ENCODE results near the gene CCDC91.
A peak's percentile ranks its signal among the peaks of the same experiment; 100 is the strongest.
"Not testable (repeated sequence)": the region's sequence is repeated elsewhere in the genome, so short reads cannot be mapped to it uniquely, and the experiment has no call there.

The CCDC91 gene

DNA sequence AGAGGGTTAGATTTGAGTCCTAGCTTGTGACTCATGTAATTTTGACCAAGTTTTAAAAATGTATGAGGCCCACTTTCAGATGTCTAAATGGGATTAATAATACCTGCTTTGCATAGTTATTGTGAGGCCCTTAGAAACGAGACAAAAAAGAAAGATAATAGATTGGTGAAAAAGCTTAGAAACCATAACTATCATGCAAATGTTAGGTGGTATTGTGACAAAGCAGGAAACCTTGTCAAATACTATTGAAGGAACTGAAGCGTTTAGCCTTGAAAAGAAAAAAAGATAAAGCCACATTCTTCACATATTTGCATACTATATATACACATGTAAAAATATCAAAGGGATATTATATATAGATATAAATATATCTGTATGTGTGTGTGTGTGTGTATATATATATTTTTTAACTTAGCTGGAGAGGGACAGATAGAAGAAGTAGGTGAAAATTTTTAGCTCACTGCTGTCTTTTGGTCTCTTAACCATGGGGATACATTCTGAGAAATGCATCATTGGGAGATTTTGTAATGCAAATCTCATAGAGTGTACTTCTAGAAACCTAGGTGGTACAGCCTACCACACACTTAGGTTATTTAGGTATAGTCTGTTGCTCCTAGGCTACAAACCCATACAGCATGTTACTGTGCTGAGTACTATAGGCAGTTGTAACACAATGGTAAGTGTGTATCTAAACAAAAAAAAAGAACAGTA is 270.3 kb downstream of the CCDC91 start:
- no peak overlapping the region for H3K9ac ChIP-seq (ENCODE audit: insufficient read length)
- no peak overlapping the region for H3K4me3 ChIP-seq
- no peaks in the 10 kb centered on the region for H3K9me3 ChIP-seq (ENCODE audit: low read depth, low read length)
- TF ChIP-seq POLR2AphosphoS5 (IDR thresholded peaks at IDR 0.05; ENCODE audit: borderline replicate concordance, low read depth, low read length), result no peak
- TF ChIP-seq FOXP2 (optimal IDR thresholded peaks at IDR 0.05; ENCODE audit: control extremely low read depth, extremely low read length, insufficient read depth), result no peak
- TF ChIP-seq EZH2 (IDR thresholded peaks at IDR 0.05), result no peak
- H3K27ac ChIP-seq, result no peak overlapping the region
- H3K36me3 ChIP-seq (ENCODE audit: insufficient read depth, low read length), result no peaks in the 10 kb centered on the region; the same call in 1 of the 2 replicates
- DNase-seq (ENCODE audit: low read depth, low spot score), result no peak

DNA sequence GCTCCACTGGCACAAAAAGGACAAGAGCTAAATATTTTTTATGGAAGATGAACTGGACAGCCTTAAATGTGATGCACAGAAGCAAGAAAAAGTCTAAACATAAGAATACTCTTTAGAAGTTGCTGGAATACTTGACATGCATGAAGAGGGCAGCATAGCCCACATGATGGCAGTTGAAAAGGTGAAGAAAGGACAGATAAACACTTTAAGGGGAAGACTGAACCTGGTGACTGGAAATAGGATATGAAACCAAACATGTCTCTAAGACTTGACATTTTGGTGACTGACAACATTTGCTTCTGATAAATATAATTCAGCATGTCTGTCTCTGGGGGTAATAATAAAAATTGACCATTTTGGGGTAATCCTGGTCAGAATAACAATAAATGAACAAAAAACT is 273.1 kb downstream of the CCDC91 start:
- Histone ChIP-seq H3K9ac (ENCODE audit: insufficient read length) (no peak overlapping the region), H3K4me3 (no peak overlapping the region), H3K36me3 (ENCODE audit: insufficient read depth, low read length) (no peaks in the 10 kb centered on the region; the same call in 1 of the 2 replicates), H3K9me3 (ENCODE audit: low read depth, low read length) (no peaks in the 10 kb centered on the region), H3K27ac (no peak overlapping the region)
- TF ChIP-seq POLR2AphosphoS5 (IDR thresholded peaks at IDR 0.05; ENCODE audit: borderline replicate concordance, low read depth, low read length), result no peak
- no peak for TF ChIP-seq EZH2 (IDR thresholded peaks at IDR 0.05)
- no peak for TF ChIP-seq FOXP2 (optimal IDR thresholded peaks at IDR 0.05; ENCODE audit: control extremely low read depth, extremely low read length, insufficient read depth)
- DNase-seq (ENCODE audit: low read depth, low spot score), result no peak

DNA sequence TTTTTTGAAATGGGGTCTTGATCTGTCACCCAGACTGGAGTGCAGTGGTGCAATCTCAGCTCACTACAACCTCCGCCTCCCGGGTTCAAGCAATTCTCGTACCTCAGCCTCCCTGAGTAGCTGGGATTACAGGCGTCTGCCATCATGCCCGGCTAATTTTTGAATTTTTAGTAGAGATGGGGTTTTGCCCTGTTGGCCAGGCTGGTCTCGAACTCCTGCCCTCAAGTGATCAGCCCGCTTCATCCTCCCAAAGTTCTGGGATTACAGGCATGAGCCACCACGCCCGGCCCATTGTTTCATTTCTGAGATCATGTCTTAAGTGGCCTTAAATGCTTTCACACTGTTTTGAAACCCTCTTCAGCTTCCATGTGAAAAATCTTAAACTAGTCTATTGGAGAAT is 281.5 kb downstream of the CCDC91 start:
- H3K4me3 ChIP-seq; H3K9ac ChIP-seq (ENCODE audit: insufficient read length): not testable (repeated sequence)

DNA sequence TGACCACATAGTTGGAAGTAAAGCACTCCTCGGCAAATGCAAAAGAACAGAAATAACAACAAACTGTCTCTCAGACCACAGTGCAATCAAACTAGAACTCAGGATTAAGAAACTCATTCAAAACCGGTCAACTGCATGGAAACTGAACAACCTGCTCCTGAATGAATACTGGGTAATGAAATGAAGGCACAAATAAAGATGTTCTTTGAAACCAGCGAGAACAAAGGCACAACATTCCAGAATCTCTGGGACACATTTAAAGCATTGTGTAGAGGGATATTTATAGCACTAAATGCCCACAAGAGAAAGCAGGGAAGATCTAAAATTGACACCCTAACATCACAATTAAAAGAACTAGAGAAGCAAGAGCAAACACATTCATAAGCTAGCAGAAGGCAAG is 285.9 kb downstream of the CCDC91 start:
- DNase-seq (ENCODE audit: low read depth, low spot score); H3K4me3 ChIP-seq; H3K9me3 ChIP-seq (ENCODE audit: low read depth, low read length); H3K27ac ChIP-seq; H3K9ac ChIP-seq (ENCODE audit: insufficient read length); H3K36me3 ChIP-seq (ENCODE audit: insufficient read depth, low read length): not testable (repeated sequence)

More for the DNA sequence above, 281.5 kb downstream of the CCDC91 start:
- not testable (repeated sequence) for DNase-seq (ENCODE audit: low read depth, low spot score); H3K9me3 ChIP-seq (ENCODE audit: low read depth, low read length); H3K27ac ChIP-seq; H3K36me3 ChIP-seq (ENCODE audit: insufficient read depth, low read length)

GRCh38 chr12:28479097-28479496 is 288.8 kb downstream of the CCDC91 start:
- H3K4me3 ChIP-seq; DNase-seq (ENCODE audit: low read depth, low spot score); H3K9me3 ChIP-seq (ENCODE audit: low read depth, low read length); H3K36me3 ChIP-seq (ENCODE audit: insufficient read depth, low read length); H3K27ac ChIP-seq; H3K9ac ChIP-seq (ENCODE audit: insufficient read length): not testable (repeated sequence)

- Histone ChIP-seq H3K4me3 (no peak overlapping the region), H3K9me3 (ENCODE audit: low read depth, low read length) (no peaks in the 10 kb centered on the region), H3K36me3 (ENCODE audit: insufficient read depth, low read length) (no peaks in the 10 kb centered on the region), H3K27ac (no peak overlapping the region), H3K9ac (ENCODE audit: insufficient read length) (no peak overlapping the region)
- DNase-seq (ENCODE audit: low read depth, low spot score), result no peak
- TF ChIP-seq POLR2AphosphoS5 (IDR thresholded peaks at IDR 0.05; ENCODE audit: borderline replicate concordance, low read depth, low read length) (no peak), EZH2 (IDR thresholded peaks at IDR 0.05) (no peak), FOXP2 (optimal IDR thresholded peaks at IDR 0.05; ENCODE audit: control extremely low read depth, extremely low read length, insufficient read depth) (no peak)
Observed at GRCh38 chr12:28479683-28480082, 289.4 kb downstream of the CCDC91 start.

GRCh38 chr12:28484156-28484555 is 293.9 kb downstream of the CCDC91 start:
- no peaks in the 10 kb centered on the region for H3K9me3 ChIP-seq (ENCODE audit: low read depth, low read length)
- H3K27ac ChIP-seq, result no peak overlapping the region
- DNase-seq (ENCODE audit: low read depth, low spot score), result no peak
- H3K36me3 ChIP-seq (ENCODE audit: insufficient read depth, low read length), result no peaks in the 10 kb centered on the region
- no peak overlapping the region for H3K9ac ChIP-seq (ENCODE audit: insufficient read length)
- H3K4me3 ChIP-seq, result no peak overlapping the region
- TF ChIP-seq FOXP2 (optimal IDR thresholded peaks at IDR 0.05; ENCODE audit: control extremely low read depth, extremely low read length, insufficient read depth) (no peak), EZH2 (IDR thresholded peaks at IDR 0.05) (no peak), POLR2AphosphoS5 (IDR thresholded peaks at IDR 0.05; ENCODE audit: borderline replicate concordance, low read depth, low read length) (no peak)

GRCh38 chr12:28486521-28486920 is 296.3 kb downstream of the CCDC91 start:
- H3K36me3 ChIP-seq (ENCODE audit: insufficient read depth, low read length), result no peaks in the 10 kb centered on the region
- H3K4me3 ChIP-seq, result no peak overlapping the region
- peak overlapping the region; percentile 56; the same call in 1 of the 2 replicates for H3K27ac ChIP-seq
- no peak overlapping the region for H3K9ac ChIP-seq (ENCODE audit: insufficient read length)
- TF ChIP-seq EZH2 (IDR thresholded peaks at IDR 0.05) (no peak), FOXP2 (optimal IDR thresholded peaks at IDR 0.05; ENCODE audit: control extremely low read depth, extremely low read length, insufficient read depth) (no peak), POLR2AphosphoS5 (IDR thresholded peaks at IDR 0.05; ENCODE audit: borderline replicate concordance, low read depth, low read length) (no peak)
- no peak for DNase-seq (ENCODE audit: low read depth, low spot score)
- H3K9me3 ChIP-seq (ENCODE audit: low read depth, low read length), result no peaks in the 10 kb centered on the region

DNA sequence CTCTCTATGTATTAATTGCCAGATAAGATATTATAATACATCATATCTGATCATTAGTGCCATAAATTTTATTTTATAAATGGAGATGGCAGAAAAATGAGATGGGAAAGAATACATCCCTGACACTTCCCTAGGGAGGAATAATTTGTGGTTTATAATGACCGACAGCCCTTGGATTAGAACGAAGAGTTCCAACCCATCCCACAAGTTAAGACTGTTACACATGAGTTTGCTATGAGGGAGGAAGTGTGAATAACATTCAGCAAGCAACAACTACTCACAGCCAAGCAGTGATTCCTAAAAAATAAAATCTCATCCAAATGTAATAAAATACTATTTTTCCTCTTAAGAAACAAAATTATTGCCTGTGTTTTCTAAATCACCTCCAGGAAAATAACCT is 299.0 kb downstream of the CCDC91 start:
- Histone ChIP-seq H3K27ac (no peak overlapping the region), H3K9ac (ENCODE audit: insufficient read length) (no peak overlapping the region), H3K36me3 (ENCODE audit: insufficient read depth, low read length) (no peaks in the 10 kb centered on the region), H3K4me3 (no peak overlapping the region), H3K9me3 (ENCODE audit: low read depth, low read length) (no peaks in the 10 kb centered on the region)
- DNase-seq (ENCODE audit: low read depth, low spot score), result no peak
- TF ChIP-seq POLR2AphosphoS5 (IDR thresholded peaks at IDR 0.05; ENCODE audit: borderline replicate concordance, low read depth, low read length) (no peak), EZH2 (IDR thresholded peaks at IDR 0.05) (no peak), FOXP2 (optimal IDR thresholded peaks at IDR 0.05; ENCODE audit: control extremely low read depth, extremely low read length, insufficient read depth) (no peak)
